HG03565 (cell line): ENCODE results near the gene DRD2.
A peak's percentile ranks its signal among the peaks of the same experiment; 100 is the strongest.

Source experiments
- ATAC-seq: cut with Tn5 transposase; IDR thresholded peaks from one replicate; pipeline ENCODE4 v1.9.1; 2021; ENCODE audit warnings: mild to moderate bottlenecking, moderate library complexity; ENCODE audit not compliant: unreplicated experiment

DRD2 gene

DNA sequence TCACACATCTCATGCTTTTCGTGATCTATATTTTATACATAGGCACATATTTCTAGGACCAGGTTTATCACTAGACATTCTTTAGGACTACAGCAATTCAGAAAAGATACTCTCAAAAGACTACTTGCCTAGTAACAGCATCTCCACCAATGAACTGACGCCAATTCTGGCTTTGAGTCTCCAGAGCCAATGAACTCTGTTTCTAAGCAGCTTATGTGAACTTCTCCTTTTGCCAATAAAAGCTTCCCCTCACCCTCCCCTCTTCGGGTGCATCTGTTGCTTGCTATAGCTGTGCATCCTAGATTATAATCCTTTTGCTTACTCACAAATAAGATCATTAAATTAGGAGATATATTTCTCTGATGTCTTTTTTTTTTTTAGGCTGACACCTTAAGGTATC, 99.0 kb downstream of the DRD2 start:
- peak; percentile 74 for ATAC-seq

DNA sequence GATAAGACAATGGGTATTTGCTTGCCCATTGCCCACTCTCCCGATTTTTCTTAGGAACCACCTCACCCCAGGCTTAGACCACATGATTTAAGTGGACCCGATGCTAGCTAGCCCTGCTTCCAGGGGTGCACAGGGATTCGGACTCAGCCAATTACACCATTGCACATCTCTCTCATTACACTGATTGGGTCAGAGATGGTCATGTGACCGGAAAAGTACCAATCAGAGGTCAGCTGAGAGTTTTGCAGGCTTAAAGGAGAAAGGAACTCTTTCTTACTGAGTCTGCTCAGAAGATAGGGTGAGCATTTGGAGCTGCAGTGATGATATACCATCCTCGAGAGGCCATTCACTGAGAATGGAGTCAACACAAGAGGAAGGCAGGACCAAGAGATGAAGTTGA, 99.8 kb downstream of the DRD2 start:
- no peak for ATAC-seq

DNA sequence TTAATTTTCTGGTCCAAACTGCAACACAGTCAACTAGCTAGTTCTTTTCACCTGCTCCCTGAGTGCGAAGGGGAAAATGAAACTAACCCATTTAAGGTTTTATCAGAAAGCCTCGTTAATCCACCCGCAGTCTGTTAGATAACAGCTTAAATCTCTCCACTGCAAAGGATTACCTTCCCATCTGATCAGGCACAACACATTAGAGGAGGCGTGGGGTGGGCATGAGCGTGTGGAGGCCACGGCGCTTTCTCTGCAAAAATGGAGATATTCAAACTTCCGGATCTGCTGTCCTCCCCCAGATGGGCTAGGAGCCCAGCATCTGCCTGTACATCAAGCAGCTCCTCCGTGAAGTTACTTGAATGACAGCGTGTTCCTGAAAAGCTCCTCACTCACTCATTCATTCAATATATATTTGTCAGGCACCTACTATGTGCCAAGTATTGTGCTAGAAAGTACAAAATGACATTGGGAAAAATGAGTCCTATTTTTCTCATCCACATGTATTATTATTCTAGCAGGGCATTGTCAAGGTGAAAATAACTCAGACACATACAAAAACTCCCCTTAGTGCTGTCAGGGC, 101.1 kb downstream of the DRD2 start:
- no peak for ATAC-seq

DNA sequence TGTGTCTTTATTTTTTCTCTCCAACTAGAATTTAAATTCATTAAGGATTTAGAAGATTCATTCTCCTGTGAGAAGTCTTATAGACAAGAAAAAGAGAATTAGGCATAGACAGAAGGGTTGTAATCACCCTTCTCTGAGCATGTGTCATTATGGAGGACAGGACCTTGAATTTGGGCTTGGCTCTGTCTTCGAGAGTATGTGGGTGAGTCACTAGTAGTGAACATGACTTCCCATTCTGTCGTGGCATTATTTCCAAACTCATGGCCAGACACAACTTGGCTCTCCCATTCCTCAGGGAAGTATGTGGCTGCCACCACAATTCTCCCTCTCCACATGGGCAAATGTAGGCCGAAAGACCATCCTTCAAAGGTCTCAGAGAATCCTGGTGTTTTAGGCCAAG, 101.9 kb downstream of the DRD2 start:
- no peak for ATAC-seq

DNA sequence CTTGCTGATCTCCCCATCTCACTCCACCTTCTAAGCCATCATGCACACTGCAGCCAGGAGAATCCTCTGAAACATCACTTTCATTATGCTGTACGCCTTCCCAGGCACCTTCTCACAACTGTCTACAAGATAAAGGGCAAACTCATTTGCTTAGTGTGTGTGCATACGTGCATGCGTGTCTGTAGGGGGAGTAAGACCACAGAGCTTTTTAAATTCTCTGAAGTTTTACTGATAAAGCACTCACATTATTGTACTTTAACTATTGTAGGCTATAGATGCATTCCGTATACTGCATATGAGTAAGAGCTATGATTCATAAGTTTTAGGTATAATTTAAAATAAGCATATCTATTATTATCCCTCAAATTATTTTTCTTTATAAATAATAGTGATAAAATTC, 102.9 kb downstream of the DRD2 start:
- no peak for ATAC-seq

DNA sequence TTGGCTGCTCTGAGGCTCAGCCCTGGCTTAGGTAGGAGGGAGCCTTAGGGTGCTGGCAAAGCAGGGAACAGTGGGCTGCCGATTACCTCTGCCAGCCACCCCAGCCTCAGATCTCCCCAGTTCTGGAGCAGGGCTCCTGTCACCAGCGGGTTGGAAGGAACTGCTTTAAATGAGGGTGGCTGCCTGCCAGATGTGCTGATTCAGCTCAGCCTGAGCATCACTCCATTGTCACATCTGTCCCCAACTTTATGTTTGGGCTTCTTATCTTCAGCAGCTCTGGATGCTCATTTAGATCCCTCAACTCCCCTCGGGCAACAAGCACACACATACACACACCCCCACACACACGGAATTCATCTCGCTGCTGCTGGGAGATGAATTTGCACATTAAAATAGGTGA, 104.6 kb downstream of the DRD2 start:
- no peak for ATAC-seq

DNA sequence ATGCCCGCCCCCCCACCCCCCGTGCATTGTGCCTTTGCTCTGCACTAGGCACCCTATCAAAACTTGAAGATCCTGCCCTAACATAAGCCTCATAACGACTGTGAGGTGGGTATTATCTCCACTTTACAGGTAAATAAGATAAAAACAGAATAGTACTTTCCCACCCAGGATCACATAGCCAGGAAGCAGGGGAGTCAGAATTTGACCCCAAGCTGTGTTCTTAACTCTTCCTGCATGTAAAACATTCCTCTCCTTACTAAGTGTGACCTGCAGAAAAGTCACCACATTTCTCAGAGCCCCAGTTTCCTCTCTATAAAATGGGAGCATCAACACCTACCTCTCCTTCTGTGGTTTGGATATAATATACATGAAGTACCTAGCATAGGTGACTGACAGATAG, 105.8 kb downstream of the DRD2 start:
- ATAC-seq: no peak

DNA sequence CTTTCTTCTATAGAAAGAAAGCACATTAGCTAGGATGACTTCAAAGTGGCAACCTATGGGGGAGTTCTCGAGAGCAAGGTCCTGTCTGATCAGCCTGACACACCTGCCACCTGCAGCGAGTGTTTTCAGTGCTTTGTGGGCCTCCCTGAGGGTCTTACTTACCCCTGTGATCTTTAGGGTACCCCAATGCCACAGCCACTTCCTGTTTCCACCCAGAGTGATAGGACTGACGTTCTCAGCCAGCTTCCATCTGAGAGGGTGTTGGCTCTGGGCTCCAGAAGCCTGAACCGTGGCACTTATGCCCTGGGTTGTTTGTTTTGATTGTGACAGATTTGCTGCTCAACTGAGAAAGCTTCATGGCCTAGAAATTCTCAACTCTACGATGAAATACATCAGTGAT, 109.3 kb downstream of the DRD2 start:
- ATAC-seq: no peak

DNA sequence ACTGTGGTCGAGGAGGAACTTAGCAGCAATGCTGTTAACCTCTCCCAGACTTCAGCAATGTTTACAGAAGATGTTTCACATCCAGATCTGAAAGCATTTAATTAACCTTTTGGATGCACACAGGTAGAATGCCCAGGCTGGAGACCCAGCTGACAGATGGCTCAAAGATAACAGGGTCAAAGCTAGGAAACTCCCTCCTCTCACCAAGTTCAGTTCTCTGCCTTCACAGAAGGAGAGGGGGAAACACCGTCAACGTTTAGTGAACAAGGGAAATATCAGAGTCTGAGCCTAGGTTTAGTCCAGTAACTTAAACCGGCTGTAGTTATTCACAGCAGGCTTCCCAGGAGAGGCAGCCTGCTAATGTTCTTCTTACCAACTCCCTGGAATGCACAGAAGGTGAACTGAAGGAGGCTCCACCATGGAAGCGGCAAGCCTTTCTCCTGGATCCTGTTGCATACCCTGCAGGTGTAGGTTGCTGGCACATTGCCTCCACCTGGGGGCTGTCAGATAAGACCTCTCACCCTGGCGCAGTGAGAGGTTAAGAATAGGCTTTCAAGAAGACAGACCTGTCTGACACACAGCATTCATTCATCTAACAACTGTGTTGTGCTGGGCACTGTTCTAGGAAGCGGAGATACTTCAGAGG, 111.1 kb downstream of the DRD2 start:
- ATAC-seq: no peak

DNA sequence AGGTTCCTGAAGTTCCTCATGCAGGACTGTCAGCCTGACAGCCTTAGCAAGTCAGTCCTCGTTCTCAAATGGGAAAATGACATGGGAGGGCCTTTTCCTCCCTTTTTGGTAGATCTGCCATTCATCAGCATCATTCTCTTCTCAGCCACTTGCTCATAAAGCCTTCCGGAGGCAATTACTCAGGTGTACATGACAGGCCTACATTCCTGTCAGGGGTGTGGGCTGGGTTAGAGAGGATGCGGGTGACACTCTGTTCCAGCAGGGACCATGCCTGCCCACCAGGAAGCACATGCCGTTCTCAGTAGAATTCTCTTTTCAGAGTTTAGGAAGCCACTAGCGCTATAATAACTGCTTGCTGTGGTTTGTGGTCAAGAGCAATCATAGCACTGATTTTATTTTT, 111.8 kb downstream of the DRD2 start:
- ATAC-seq: no peak
